GM12878 (cell line): Measurements from ENCODE around the gene FUS. TPM values are rescaled to one million over a fixed set of nuclear protein-coding genes. Genes with fewer than 3 reads are reported as not detected.

Experiments used
- ATAC-seq: fragments of 200-7000 bp; cut with Tn5 transposase; 3 replicates; pipeline ENCODE4 v1.9.1; 2020; ENCODE audit warnings: mild to moderate bottlenecking, moderate library complexity
- BruUV-seq: library from RNA; stranded (reverse); fragments of 400-500 nt; replicated peaks from 2 replicates; lab custom pipeline; 2021; lab: Mats Ljungman, UMichigan
- CTCF ChIA-PET: fragments of 300-600 bp; sonication (Branson Sonifier 250); formaldehyde crosslinking; extraction: SDS; loops from one replicate; lab custom pipeline; 2021; ENCODE audit warnings: inconsistent platforms; lab: Yijun Ruan, JAX
- POLR2A ChIA-PET: fragments of 350-600 bp; formaldehyde crosslinking; extraction: SDS; loops from one replicate; lab custom pipeline; 2021; ENCODE audit warnings: inconsistent platforms; lab: Charles Lee
- RAD21 ChIA-PET: fragments of 300-600 bp; sonication (Branson Sonifier 250); formaldehyde crosslinking; loops from one replicate; lab custom pipeline; 2023; ENCODE audit warnings: antibody characterized with exemption; ENCODE audit not compliant: unreplicated experiment; lab: Charles Lee
- SMC1A ChIA-PET: fragments of 300-600 bp; sonication (Branson Sonifier 250); formaldehyde crosslinking; loops from one replicate; lab custom pipeline; 2023; ENCODE audit not compliant: unreplicated experiment, uncharacterized antibody; lab: Charles Lee
- DNase-seq: peaks from one replicate; pipeline ENCODE4 v3.0.0-alpha.2; 2011; ENCODE audit warnings: low read depth, low spot score
- FAIRE-seq: peaks from 3 replicates; lab custom pipeline; 2011; peaks lifted over from hg19 to GRCh38; lab: Jason Lieb, UNC
- H2AFZ ChIP-seq: 2 replicates; pipeline ENCODE4 v1.6.0; 2011; ENCODE audit warnings: low read depth, low read length, control low read depth; ENCODE audit not compliant: control insufficient read depth
- H3K27ac ChIP-seq: 2 replicates; pipeline ENCODE4 v1.5.1; 2011; ENCODE audit warnings: control low read depth; ENCODE audit not compliant: control insufficient read depth, insufficient read depth
- H3K27me3 ChIP-seq, 2 experiments: replicated peaks in 1 of 2; 2 replicates each; pipeline versions ENCODE4 v1.6.0 to v1.6.1; 2011; ENCODE audit warnings: low read length in 1 of 2; ENCODE audit not compliant: control insufficient read depth in 2 of 2, insufficient read depth in 2 of 2
- H3K36me3 ChIP-seq, 2 experiments: 2 replicates each; pipeline ENCODE4 v1.5.1; 2011; ENCODE audit warnings: low read length in 1 of 2; ENCODE audit not compliant: control insufficient read depth in 2 of 2, insufficient read depth in 2 of 2
- H3K4me1 ChIP-seq: 2 replicates; pipeline ENCODE4 v1.6.1; 2011; ENCODE audit warnings: mild to moderate bottlenecking, low read length, moderate library complexity, mixed read lengths; ENCODE audit not compliant: control insufficient read depth, insufficient read depth
- H3K4me2 ChIP-seq: 2 replicates; pipeline ENCODE4 v1.6.0; 2011; ENCODE audit warnings: control low read depth; ENCODE audit not compliant: control insufficient read depth, insufficient read depth
- H3K4me3 ChIP-seq: fragments of 200-600 bp; sonication (generic); 2 replicates; pipeline ENCODE4 v1.5.1; 2016
- H3K79me2 ChIP-seq: 2 replicates; pipeline ENCODE4 v1.6.0; 2011; ENCODE audit warnings: low read length; ENCODE audit not compliant: control insufficient read depth, insufficient read depth
- H3K9ac ChIP-seq: 2 replicates; pipeline ENCODE4 v1.8.0; 2011; ENCODE audit warnings: low read length, control low read depth, mixed read lengths; ENCODE audit not compliant: control insufficient read depth, insufficient read depth
- H3K9me3 ChIP-seq: replicated peaks from 3 replicates; pipeline ENCODE4 v1.5.1; 2011; ENCODE audit warnings: mild to moderate bottlenecking, low read length; ENCODE audit not compliant: control insufficient read depth, insufficient read depth
- H4K20me1 ChIP-seq: 2 replicates; pipeline ENCODE4 v1.6.0; 2011; ENCODE audit not compliant: control insufficient read depth, insufficient read depth
- ASH2L ChIP-seq: fragments of 300-600, 200-600 bp; sonication (generic); IDR thresholded peaks from 2 replicates; pipeline ENCODE4 v1.6.1; 2017; ENCODE audit warnings: low read depth, mild to moderate bottlenecking, borderline replicate concordance
- CBFB ChIP-seq: IDR thresholded peaks from 2 replicates; pipeline ENCODE4 v1.6.1; 2016; ENCODE audit warnings: antibody characterized with exemption, low read depth
- CHD4 ChIP-seq: fragments of 200-600 bp; sonication (generic); IDR thresholded peaks from 2 replicates; pipeline ENCODE4 v1.6.1; 2016; ENCODE audit warnings: mild to moderate bottlenecking
- GATAD2B ChIP-seq: fragments of 450-650 bp; conservative IDR thresholded peaks from 2 replicates; pipeline ENCODE4 v1.6.1; 2017; ENCODE audit warnings: low read depth, mild to moderate bottlenecking, moderate library complexity
- HDAC6 ChIP-seq: fragments of 200-600 bp; sonication (generic); IDR thresholded peaks from one replicate; pipeline ENCODE4 v1.8.0; 2017; ENCODE audit warnings: antibody characterized with exemption; ENCODE audit not compliant: unreplicated experiment
- IRF4 ChIP-seq: IDR thresholded peaks from 2 replicates; pipeline ENCODE4 v1.6.1; 2011; ENCODE audit warnings: low read depth, low read length
- JUND ChIP-seq: IDR thresholded peaks from 2 replicates; pipeline ENCODE4 v1.6.1; 2012; ENCODE audit warnings: low read depth, mild to moderate bottlenecking, low read length, improper control_type of control experiment, moderate library complexity
- LARP7 ChIP-seq: fragments of 450-650 bp; IDR thresholded peaks from 2 replicates; pipeline ENCODE4 v1.6.1; 2017; ENCODE audit warnings: mild to moderate bottlenecking
- MEF2A ChIP-seq: IDR thresholded peaks from 2 replicates; pipeline ENCODE4 v1.6.1; 2011; ENCODE audit warnings: low read depth, mild to moderate bottlenecking, low read length, moderate library complexity; ENCODE audit not compliant: insufficient read depth
- NBN ChIP-seq: fragments of 450-650 bp; IDR thresholded peaks from 2 replicates; pipeline ENCODE4 v1.6.1; 2016
- NFXL1 ChIP-seq: fragments of 450-650 bp; IDR thresholded peaks from 2 replicates; pipeline ENCODE4 v1.6.1; 2017; ENCODE audit warnings: antibody characterized with exemption, mild to moderate bottlenecking, borderline replicate concordance
- NFYA ChIP-seq: IDR thresholded peaks from 2 replicates; pipeline ENCODE4 v1.6.1; 2011; ENCODE audit warnings: low read depth, mild to moderate bottlenecking, low read length, improper control_type of control experiment, borderline replicate concordance
- NR2C1 ChIP-seq: fragments of 450-650 bp; IDR thresholded peaks from 2 replicates; pipeline ENCODE4 v1.6.1; 2017; ENCODE audit warnings: antibody characterized with exemption, mild to moderate bottlenecking, moderate library complexity
- POLR2AphosphoS5 ChIP-seq: IDR thresholded peaks from 2 replicates; pipeline ENCODE4 v1.6.1; 2011; ENCODE audit warnings: mild to moderate bottlenecking, low read length, inconsistent platforms
- RBBP5 ChIP-seq: fragments of 200-600 bp; sonication (generic); conservative IDR thresholded peaks from 2 replicates; pipeline ENCODE4 v1.6.1; 2016
- RCOR1 ChIP-seq: conservative IDR thresholded peaks from 2 replicates; pipeline ENCODE4 v1.6.1; 2012; ENCODE audit warnings: low read depth, low read length, improper control_type of control experiment
- SMAD1 ChIP-seq: fragments of 450-650 bp; IDR thresholded peaks from 2 replicates; pipeline ENCODE4 v1.6.1; 2018; ENCODE audit warnings: mild to moderate bottlenecking, low read depth; ENCODE audit not compliant: partially characterized antibody
- ZBTB33 ChIP-seq: fragments of 450-650 bp; IDR thresholded peaks from 2 replicates; pipeline ENCODE4 v1.6.1; 2017; ENCODE audit warnings: mild to moderate bottlenecking
- WGBS: methylation state at CpG from one replicate; pipeline ENCODE4 v1.1.6; 2016; ENCODE audit warnings: low lambda C conversion rate; ENCODE audit not compliant: insufficient replicate concordance, insufficient coverage; ENCODE audit errors: missing lambda C conversion rate; 5-methylcytosine and 5-hydroxymethylcytosine counted together
- in situ Hi-C: fragments of 300-500 bp; cut with MboI; formaldehyde crosslinking; loops from 9 replicates; pipeline ENCODE4 v1.14.3; 2018; ENCODE audit warnings: mixed read lengths
- intact Hi-C: fragments of 100-400 bp; cut with micrococcal nuclease; formaldehyde crosslinking; loops from one replicate; pipeline ENCODE4 v1.14.2; 2022; ENCODE audit not compliant: unreplicated experiment
- polyA plus RNA-seq, 11 experiments: library from polyadenylated mRNA; depleted of rRNA in 4 of 11; unstranded in 6 of 11; stranded (reverse) in 5 of 11; fragments of >200 nt; fragmentation: Nextera tagmentation in 4 of 11; fragmentation: Illumina TruSeq in 1 of 11; extraction: Ambion mirVana in 4 of 11; extraction: Trizol in 1 of 11; gene quantifications; 1 replicate in 1 of 11; 2 replicates in 10 of 11; pipeline versions ENCODE4 v1.2.1 to v1.2.3, GENCODE V29; 2011 to 2016; ENCODE audit warnings: inconsistent platforms in 2 of 11, missing spikeins in 2 of 11, low read depth in 1 of 11
- total RNA-seq, 4 experiments: library from RNA; depleted of rRNA in 3 of 4; stranded (reverse); fragments of >200 nt in 3 of 4; fragmentation: Illumina TruSeq in 1 of 4; extraction: Trizol in 1 of 4; gene quantifications; 2 replicates each; pipeline versions ENCODE4 v1.2.1 to v1.2.3, GENCODE V29; 2013 to 2021

Gene FUS
- total and polyA plus RNA-seq, 10 of the 15 experiments (the other 5 are each of a cell fraction or from before 2014, with no cell fraction given), result 46.8 to 521 (median 347) TPM

- H3K36me3 ChIP-seq, result peaks cover 30 to 62% of the 10 kb centered on the region in 2 experiments
- no peak for FAIRE-seq
- no peaks in the 10 kb centered on the region for H3K27me3 ChIP-seq
- POLR2A ChIA-PET, result interaction anchor here (0.5 to 0.9 kb wide), 5 partner anchors 9 to 197 kb away, joined by 3 to 12 read pairs (median 4); no protein-coding TSS in a partner anchor
- H3K27ac ChIP-seq, result no peak overlapping the region
- peaks cover 4% of the 10 kb centered on the region for H3K4me1 ChIP-seq
- H3K4me2 ChIP-seq, result no peak overlapping the region
- H4K20me1 ChIP-seq, result no peaks in the 10 kb centered on the region
- H3K4me3 ChIP-seq, result no peak overlapping the region
- BruUV-seq, result no TSS peak
- no peak overlapping the region for H3K9ac ChIP-seq
- SMC1A ChIA-PET, result no interaction called here
- peaks cover 13% of the 10 kb centered on the region for H3K79me2 ChIP-seq
- CTCF ChIA-PET, result interaction anchor here (0.6 to 1.5 kb wide), 2 partner anchors 166 to 710 kb away, joined by 3 to 4 read pairs; no protein-coding TSS in a partner anchor
- TF ChIP-seq ASH2L, result no peak
- peak; percentile 76 for TF ChIP-seq POLR2AphosphoS5
- no peak for TF ChIP-seq NBN
- TF ChIP-seq HDAC6, result peak; percentile 44
- TF ChIP-seq NR2C1, result no peak
- TF ChIP-seq CBFB, result 0 out of 2 replicates have a peak, but pooled peaks have one; percentile 54
- TF ChIP-seq MEF2A, result no peak
- no peak for TF ChIP-seq RCOR1
- no peak for TF ChIP-seq RBBP5
- TF ChIP-seq JUND, result no peak
- no peak for TF ChIP-seq CHD4
- TF ChIP-seq IRF4, result no peak
- TF ChIP-seq NFYA, result no peak
- no peak for TF ChIP-seq SMAD1
- no peak for TF ChIP-seq ZBTB33
- no peak for TF ChIP-seq LARP7
- no peak for TF ChIP-seq NFXL1
- TF ChIP-seq GATAD2B, result no peak
- RAD21 ChIA-PET, result no interaction called here
- in situ Hi-C loops (no loop called here), intact Hi-C loops (no loop called here)
- no peak for ATAC-seq
- no peak overlapping the region for H2AFZ ChIP-seq
- WGBS, result 95% methylated on average over 16 of the region's 16 CpGs
- no peak for DNase-seq
- no peaks in the 10 kb centered on the region for H3K9me3 ChIP-seq
Measured at GRCh38 chr16:31192856-31193642, 13.1 kb downstream of the FUS start.
